GM19351 (cell line): ENCODE results near the gene SSTR4.
"Not testable (repeated sequence)": the region's sequence is repeated elsewhere in the genome, so short reads cannot be mapped to it uniquely, and the experiment has no call there.

Experiments
- ATAC-seq: cut with Tn5 transposase; IDR thresholded peaks from one replicate; pipeline ENCODE4 v1.9.1; 2021; ENCODE audit warnings: mild to moderate bottlenecking, moderate library complexity; ENCODE audit not compliant: unreplicated experiment

The SSTR4 gene

GRCh38 chr20:23018432-23018831 lies 16.7 kb upstream of the SSTR4 start:
- ATAC-seq: peak; percentile 68

GRCh38 chr20:23018941-23019340 lies 16.2 kb upstream of the SSTR4 start:
- ATAC-seq: no peak

DNA sequence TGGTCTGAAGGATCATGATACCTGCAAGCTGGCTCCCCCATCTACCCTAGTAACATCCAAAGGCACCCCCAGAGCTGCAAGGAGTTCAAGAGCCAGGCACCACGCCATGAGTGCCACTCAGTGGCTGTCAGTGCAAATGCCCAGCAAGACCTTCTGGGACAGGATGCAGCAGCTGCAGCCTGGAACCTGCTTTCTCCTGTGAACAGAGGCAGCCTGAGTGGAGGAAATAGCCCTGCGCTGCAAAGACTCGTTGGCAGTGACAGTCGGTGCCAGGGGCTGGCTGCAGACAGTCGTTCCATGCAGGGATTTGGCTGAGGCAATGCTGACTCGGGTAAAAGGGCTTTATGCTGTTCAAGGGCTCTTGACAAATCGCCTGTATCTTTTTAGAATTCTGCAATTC lies 15.7 kb upstream of the SSTR4 start:
- no peak for ATAC-seq

- no peak for ATAC-seq
Observed at GRCh38 chr20:23020230-23021018, 14.7 kb upstream of the SSTR4 start.

GRCh38 chr20:23021541-23021940 lies 13.6 kb upstream of the SSTR4 start:
- no peak for ATAC-seq

DNA sequence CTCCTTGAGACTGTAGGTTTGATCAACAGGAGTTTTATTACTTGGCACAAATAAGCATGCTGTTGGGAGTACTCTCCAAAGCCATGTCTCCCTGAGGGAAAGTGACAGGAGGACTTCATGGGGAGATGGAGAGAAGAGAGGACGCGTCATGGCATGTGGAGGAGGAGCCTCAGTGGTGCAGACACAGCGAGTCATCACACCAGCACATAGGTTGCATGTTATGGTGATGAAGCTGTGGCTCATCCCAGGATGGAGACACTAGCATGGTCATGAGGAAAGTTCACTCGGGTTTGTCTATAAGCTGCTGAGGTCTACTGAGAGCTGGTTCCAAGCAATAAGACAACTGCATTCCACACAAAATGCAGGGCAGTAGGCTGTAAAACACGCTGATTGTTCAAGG lies 13.2 kb upstream of the SSTR4 start:
- no peak for ATAC-seq

GRCh38 chr20:23022849-23023248 lies 12.3 kb upstream of the SSTR4 start:
- ATAC-seq: no peak

GRCh38 chr20:23023621-23024177 lies 11.4 kb upstream of the SSTR4 start:
- no peak for ATAC-seq

- ATAC-seq: no peak
Observed at GRCh38 chr20:23024701-23025100, 10.4 kb upstream of the SSTR4 start.

DNA sequence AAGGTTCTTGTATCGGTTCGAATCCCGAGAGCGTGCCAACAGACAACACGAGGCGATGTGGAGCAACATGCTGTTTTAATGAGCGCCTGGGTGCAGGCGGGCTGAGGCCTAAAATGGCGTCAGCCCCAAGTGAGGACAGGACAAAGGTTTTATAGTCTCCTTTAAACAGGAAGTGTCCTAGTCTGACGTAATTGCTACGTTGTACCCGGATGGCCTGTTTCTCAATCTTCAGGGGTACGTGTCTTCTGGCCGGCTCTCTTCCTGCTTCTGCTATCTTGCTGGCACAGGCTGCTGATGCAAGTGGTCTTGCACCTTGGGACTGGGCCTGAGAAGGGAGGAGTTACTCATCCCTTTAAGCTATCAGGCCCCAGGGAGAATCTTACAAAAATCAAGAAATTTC lies 9.6 kb upstream of the SSTR4 start:
- not testable (repeated sequence) for ATAC-seq

- ATAC-seq: no peak
Observed at GRCh38 chr20:23027721-23028120, 7.4 kb upstream of the SSTR4 start.

DNA sequence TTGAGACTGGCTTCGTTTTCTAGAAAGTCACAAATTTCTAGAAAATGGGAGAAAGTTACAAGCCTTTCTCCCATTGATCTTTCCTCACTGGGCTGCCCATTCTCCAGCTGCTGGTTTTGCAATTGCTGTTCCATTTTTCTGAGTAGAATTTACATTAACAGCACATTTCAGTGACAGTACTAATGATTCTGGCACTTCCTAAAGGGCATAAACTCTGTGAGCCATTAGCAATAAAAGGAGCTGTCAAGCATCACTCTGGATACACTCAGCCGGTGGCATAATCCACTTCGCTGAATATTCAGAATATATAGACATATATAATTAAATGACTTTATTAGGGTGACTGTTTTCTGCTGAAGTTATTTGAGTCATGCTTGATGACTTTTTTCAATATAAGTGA lies 6.7 kb upstream of the SSTR4 start:
- no peak for ATAC-seq

DNA sequence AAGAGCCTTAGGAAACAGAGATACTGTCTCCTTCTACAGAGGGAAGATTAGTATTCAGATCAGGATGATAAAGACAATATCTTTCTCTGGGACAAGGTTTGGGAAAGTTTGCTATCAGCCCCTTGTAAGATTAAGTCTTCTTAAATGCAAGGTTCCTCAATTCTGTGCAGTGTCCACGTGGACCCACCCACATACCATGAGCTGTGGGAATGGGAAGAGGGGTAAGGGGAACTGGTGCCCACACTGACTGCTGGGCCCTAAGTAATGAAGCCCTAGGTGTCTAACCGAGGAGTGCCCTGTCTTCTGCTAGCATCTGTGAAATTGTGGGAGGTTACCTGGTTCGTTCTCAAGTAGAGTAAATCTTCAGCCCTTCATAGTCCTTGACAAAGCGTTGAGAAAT lies 5.8 kb upstream of the SSTR4 start:
- ATAC-seq: no peak

DNA sequence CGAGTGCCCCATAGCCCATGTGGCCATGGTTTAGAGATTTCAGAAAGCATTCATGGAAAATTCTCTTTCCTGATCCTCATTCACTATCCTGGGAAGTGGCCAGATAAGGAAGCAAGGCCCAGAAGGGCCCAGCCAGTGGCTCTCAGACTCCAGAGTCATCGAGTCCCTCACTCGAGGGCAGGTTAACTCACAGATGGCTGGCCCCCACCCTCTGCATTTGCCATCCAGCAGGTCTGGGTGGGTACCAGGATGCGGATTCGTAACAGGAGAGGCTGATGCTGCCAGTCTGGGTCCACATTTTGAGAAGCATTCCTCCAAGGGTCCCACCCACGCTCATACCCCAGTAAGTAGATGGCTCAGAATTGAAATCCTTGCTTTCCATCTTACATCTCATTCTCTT lies 3.8 kb upstream of the SSTR4 start:
- ATAC-seq: no peak

GRCh38 chr20:23032056-23032749 lies 2.9 kb upstream of the SSTR4 start:
- ATAC-seq: no peak

DNA sequence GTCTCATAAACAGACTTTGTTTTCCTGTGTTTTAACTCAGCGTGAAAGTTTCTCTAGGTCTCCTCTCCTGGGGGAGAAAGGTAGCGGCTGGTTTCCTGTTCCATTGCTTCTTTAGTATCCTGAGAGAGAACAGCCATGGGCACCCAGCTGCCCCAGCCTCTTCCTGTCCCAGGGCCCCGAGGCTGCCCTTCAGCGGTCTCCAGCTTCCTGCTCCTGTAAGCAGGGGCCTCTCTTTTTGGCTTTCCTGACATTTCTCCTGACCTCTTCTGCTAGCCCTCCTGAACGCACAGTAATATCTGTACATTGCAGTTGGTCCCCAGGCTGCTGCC lies 2.4 kb upstream of the SSTR4 start:
- no peak for ATAC-seq

DNA sequence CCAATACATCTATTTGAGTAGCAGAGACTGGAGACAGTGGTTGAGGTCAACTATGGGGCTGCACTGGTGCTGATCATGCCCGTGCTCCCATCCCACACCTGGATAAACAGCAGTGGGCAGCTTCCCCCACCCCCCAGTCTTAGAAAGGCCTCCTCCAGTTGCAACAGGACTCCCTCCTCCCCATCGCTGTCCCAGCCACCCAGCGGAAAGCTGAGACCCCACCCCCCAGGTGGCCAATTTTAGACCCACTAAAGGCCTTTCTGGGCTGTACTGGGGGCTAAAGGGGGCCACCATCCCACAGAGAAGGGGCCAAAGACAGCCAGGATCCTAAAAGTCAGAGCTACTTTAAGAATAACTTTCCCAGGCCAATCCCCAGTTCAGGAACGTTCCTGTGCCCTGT lies 1.2 kb upstream of the SSTR4 start:
- ATAC-seq: no peak

- no peak for ATAC-seq
Observed at GRCh38 chr20:23035731-23036130, 619 bp downstream of the SSTR4 start.

GRCh38 chr20:23036371-23036770 lies 1.3 kb downstream of the SSTR4 start:
- ATAC-seq: no peak

- no peak for ATAC-seq
Observed at GRCh38 chr20:23037017-23037481, 1.9 kb downstream of the SSTR4 start.

DNA sequence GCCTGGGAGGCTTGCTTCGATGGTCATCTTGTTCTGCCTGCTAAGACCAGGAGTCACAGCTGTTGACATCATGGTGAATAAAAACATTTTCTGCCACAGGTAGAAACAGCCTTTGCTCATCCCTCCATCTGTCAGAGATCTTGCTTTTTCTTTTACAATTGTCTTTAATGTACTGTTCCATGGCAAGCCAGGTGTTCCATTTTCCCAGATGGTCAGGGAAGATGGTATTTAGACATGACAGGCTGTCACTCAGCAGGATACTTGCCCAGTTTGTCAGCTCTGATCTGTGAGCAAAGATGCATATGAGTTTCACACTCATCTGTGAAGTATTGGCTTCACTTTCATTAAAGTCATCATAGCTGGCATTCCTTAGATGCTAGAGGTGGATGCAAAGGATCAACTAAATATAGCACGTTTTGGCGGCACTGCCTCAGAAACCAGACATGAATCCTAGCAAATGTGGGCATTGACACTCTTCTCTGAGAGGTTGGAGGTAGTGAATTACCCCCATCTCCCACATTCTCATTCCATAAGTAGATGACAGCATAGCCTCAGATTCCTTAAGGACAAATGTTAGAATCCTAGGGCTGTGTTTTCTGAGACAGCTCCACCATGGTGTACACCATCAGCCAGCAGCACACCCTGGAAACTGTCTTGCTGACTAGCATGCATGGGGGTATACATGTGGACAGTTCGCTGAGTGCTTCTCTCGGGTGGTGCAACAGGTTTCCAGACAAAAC lies 4.2 kb downstream of the SSTR4 start:
- ATAC-seq: no peak
